Skeletal muscle tissue (tissue), 4 donors: ENCODE results near the gene TSKU. TPM values are rescaled to one million over a fixed set of nuclear protein-coding genes. Genes with fewer than 3 reads are reported as not detected.
A peak's percentile ranks its signal among the peaks of the same experiment; 100 is the strongest.

Experiments
- H3K27ac ChIP-seq: one replicate; pipeline ENCODE4 v1.7.0; 2013; ENCODE audit warnings: mild to moderate bottlenecking, low read depth, low read length, inconsistent platforms
- H3K27me3 ChIP-seq, 3 donors: one replicate each; pipeline ENCODE4 v1.7.0; 2013; ENCODE audit warnings: low read length in 3 of 3; ENCODE audit not compliant: control insufficient read depth in 3 of 3, insufficient read depth in 3 of 3
- H3K36me3 ChIP-seq, 3 donors: one replicate each; pipeline ENCODE4 v1.7.0; 2013; ENCODE audit warnings: low read length in 3 of 3; ENCODE audit not compliant: control insufficient read depth in 3 of 3, insufficient read depth in 3 of 3
- H3K4me1 ChIP-seq, 3 donors: one replicate each; pipeline ENCODE4 v1.7.0; 2013; ENCODE audit warnings: low read length in 3 of 3, mild to moderate bottlenecking in 3 of 3; ENCODE audit not compliant: control insufficient read depth in 3 of 3, insufficient read depth in 3 of 3
- H3K4me3 ChIP-seq, 3 donors: one replicate each; pipeline ENCODE4 v1.7.0; 2013; ENCODE audit warnings: low read length in 3 of 3
- H3K9ac ChIP-seq, 3 donors: one replicate each; pipeline ENCODE4 v1.7.0; 2013; ENCODE audit warnings: low read length in 3 of 3, mild to moderate bottlenecking in 3 of 3, moderate library complexity in 2 of 3, low read depth in 1 of 3
- H3K9me3 ChIP-seq, 3 donors: one replicate each; pipeline ENCODE4 v1.7.0; 2013; ENCODE audit warnings: low read length in 3 of 3; ENCODE audit not compliant: control insufficient read depth in 3 of 3
- total RNA-seq: library from RNA; depleted of rRNA; stranded (reverse); fragments of >200 nt; gene quantifications from one replicate; pipeline ENCODE4 v1.2.3, GENCODE V29; 2014
- donor health status: Osteomylitis.

TSKU gene
- total RNA-seq, 1 donor from 2014 or later = 6.8 TPM

DNA sequence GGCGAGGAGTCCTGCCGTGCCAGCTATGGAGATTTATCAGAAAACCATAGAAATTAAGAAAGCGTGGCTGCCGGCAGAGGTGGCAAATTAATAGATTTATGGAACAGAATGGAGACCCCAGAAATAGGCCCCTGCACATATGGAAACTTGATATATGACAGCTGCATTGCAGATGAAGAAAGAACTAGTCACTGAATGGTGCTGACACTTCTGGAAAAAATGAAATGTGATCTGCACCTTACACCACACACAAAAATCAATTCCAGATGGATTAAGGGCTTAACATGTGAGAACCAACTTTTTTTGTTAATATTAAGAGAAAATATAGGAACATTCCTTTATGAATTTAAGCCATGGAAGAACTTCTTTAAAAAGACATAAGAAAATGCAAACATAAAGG is 40.3 kb upstream of the TSKU start:
- Histone ChIP-seq H3K36me3 (no peaks in the 10 kb centered on the region), H3K4me3 (no peak overlapping the region), H3K27ac (no peak overlapping the region), H3K4me1 (peaks cover 2 to 3% (median 3%) of the 10 kb centered on the region in 3 donors), H3K9ac (peak overlapping the region in 1 of 3 donors; percentile 8), H3K27me3 (no peaks in the 10 kb centered on the region), H3K9me3 (no peaks in the 10 kb centered on the region)

GRCh38 chr11:76744186-76745043 is 38.7 kb upstream of the TSKU start:
- H3K4me1 ChIP-seq = peaks cover 2 to 3% (median 3%) of the 10 kb centered on the region in 3 donors

DNA sequence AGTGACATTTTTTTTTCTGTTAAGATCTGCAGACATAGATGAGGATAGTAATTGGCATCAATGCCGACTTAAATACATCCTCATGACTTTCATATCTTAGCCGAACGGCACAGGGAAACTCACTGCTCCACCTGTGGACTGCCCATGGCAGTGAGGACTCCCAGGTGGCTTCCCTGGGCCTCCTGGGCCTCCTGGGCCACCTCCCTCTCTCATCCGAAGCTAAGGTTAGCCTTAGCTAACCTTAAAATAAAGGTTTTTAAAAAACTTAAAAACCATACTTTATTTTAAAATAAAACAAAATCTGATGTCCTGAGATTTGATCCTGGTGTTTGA is 38.1 kb upstream of the TSKU start:
- Histone ChIP-seq H3K9me3 (no peaks in the 10 kb centered on the region), H3K36me3 (no peaks in the 10 kb centered on the region), H3K4me1 (peaks cover 2 to 3% (median 3%) of the 10 kb centered on the region in 3 donors), H3K9ac (peak overlapping the region in 1 of 3 donors; percentile 16), H3K27me3 (no peaks in the 10 kb centered on the region), H3K4me3 (no peak overlapping the region), H3K27ac (no peak overlapping the region)

More at GRCh38 chr11:76744186-76745043, 38.7 kb upstream of the TSKU start:
- Histone ChIP-seq H3K27ac (no peak overlapping the region), H3K36me3 (no peaks in the 10 kb centered on the region), H3K9ac (peak overlapping the region in 1 of 3 donors; percentile 16), H3K27me3 (no peaks in the 10 kb centered on the region), H3K4me3 (no peak overlapping the region), H3K9me3 (no peaks in the 10 kb centered on the region)

DNA sequence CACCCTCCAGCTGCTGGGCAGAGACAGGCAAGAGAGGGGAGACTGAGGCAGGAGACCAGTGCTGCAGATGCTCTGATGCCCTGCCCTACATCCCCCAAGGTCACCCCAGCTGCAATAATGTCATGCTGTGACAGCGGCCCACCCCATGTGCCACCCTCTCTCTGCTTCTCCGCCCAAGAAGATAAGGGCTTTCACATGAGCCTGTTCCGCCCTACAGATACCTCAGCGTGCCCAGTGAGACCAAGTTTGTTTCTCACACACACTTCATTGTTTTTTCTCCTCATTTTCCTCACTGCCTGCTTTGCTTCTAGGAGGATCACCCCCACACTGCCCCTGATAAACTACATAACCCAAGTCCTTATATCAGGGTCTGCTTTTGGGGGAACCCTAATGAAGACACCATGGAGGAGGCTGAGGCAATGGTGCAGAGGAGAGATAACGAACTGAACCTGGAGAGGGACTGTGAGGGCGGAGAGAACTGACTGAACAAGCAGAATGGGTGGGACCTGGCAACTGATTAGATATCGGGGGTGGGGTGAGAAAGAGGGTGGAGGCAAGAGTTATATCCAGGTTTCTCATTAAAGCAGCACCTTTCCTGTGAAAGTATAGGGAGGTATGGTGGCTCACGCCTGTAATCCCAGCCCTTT is 37.5 kb upstream of the TSKU start:
- H3K9me3 ChIP-seq = no peaks in the 10 kb centered on the region
- peaks cover 2 to 3% (median 3%) of the 10 kb centered on the region in 3 donors for H3K4me1 ChIP-seq
- H3K9ac ChIP-seq = no peak overlapping the region
- H3K36me3 ChIP-seq = no peaks in the 10 kb centered on the region
- no peaks in the 10 kb centered on the region for H3K27me3 ChIP-seq
- H3K4me3 ChIP-seq = no peak overlapping the region
- no peak overlapping the region for H3K27ac ChIP-seq

DNA sequence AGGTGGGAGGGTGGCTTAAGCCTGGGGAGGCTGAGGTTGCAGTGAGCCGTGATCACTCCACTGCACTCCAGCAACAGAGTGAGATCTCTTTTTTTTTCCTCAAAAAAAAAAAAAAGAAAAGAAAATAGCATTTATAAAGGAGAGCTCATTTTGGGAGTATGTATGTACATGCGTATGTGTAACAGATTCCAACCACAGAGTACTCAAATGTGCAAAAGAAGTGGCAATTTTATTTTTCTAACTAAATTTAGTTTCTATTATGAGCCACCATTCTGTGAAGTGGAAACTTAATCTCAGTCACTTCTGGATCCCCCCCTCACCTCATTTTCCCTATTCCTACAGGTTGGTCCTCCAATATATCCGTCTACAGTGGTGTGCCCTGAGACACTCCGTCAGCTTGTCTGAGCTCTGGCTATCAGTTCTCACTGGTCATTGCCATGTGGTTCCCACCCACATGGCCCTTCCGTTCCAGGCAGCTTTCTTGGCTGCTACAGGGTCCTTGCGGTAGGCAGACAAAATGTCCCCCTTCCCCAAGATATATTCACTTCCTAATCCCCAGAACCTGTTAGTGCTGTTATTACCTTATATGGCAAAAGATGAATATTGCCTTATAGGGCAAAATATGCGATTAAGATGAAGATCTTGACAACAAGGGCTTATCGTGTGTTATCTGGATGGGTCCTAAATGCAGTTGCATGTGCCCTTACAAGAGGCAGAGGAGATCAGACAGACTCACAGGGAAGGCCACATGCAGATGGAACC is 35.8 kb upstream of the TSKU start:
- H3K9me3 ChIP-seq = no peaks in the 10 kb centered on the region
- H3K9ac ChIP-seq = no peak overlapping the region
- H3K36me3 ChIP-seq = no peaks in the 10 kb centered on the region
- H3K4me1 ChIP-seq = peaks cover 3 to 5% (median 3%) of the 10 kb centered on the region in 3 donors
- no peak overlapping the region for H3K4me3 ChIP-seq
- H3K27me3 ChIP-seq = peaks cover 0 to 2% (median 0%) of the 10 kb centered on the region in 3 donors
- H3K27ac ChIP-seq = no peak overlapping the region

DNA sequence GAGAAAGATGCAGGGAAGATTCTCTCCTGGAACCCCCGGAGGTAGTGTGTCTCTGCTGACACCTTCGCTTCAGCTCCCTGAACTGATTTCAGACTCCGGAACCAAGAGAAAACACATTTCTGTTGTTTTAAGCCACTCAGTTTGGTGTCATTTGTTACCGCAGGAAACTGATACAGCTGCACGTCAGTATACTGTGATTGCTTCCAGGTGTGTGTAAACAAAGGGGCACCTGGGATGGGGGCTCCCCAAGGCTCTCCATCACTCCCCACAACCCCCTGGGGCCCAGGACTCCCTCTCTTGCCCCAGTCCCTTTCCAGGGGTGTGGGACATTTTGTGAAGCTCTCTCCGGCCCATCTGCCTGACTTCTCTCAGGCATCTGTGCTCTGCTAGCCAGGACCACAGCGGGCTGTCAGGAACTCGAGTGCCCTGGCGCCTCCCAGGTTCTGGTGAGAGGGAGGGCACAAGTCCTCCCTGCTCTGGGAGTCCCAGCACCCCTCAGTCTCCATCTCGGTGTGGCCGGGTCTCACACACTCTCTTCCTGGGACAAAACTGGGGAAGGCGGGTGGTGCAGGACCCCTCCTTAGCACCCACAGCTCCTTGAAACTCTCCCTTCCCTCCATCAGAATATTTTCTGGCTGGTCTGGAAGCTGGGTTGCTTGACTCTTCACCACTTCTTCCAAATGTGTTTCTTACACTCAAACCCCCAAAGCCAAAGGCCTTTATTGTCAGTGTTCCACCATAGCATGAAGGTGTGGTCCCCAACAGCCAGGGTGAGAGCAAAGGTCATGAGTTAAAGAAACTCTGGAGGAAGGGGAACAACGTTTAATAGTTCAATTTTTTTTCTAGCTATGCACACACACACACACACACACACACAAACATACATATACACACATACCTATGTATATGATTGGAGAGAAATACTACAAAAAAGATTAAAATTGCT is 35.0 kb upstream of the TSKU start:
- Histone ChIP-seq H3K9ac (no peak overlapping the region), H3K36me3 (no peaks in the 10 kb centered on the region), H3K4me3 (no peak overlapping the region), H3K27ac (no peak overlapping the region), H3K27me3 (peaks cover 0 to 2% (median 0%) of the 10 kb centered on the region in 3 donors), H3K4me1 (peaks cover 4 to 12% (median 5%) of the 10 kb centered on the region in 3 donors), H3K9me3 (no peaks in the 10 kb centered on the region)

DNA sequence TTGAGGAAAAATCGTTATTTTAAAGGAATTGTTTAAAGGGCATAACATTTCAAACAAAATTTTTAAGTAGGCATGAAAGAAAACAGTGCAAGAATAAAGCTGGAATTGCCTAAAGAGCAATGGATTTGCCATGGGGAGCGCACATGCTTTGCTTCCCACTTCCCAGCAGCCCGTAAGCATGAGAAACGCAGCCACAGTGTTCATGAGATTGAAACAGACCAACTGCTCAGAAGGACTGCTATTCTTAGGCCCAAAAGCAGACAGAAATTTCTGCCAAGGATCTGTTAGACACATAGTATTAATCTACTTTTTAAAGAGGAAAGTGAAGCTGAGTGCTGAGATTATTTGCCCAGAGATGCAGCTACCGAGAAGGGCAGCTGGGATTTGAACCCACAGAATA is 34.2 kb upstream of the TSKU start:
- H3K36me3 ChIP-seq = no peaks in the 10 kb centered on the region
- no peaks in the 10 kb centered on the region for H3K9me3 ChIP-seq
- peaks cover 5 to 13% (median 7%) of the 10 kb centered on the region in 3 donors for H3K4me1 ChIP-seq
- H3K27ac ChIP-seq = no peak overlapping the region
- H3K9ac ChIP-seq = no peak overlapping the region
- H3K4me3 ChIP-seq = no peak overlapping the region
- peaks cover 0 to 2% (median 0%) of the 10 kb centered on the region in 3 donors for H3K27me3 ChIP-seq

GRCh38 chr11:76750067-76750466 is 33.1 kb upstream of the TSKU start:
- Histone ChIP-seq H3K27ac (no peak overlapping the region), H3K4me3 (no peak overlapping the region), H3K27me3 (peaks cover 0 to 2% (median 0%) of the 10 kb centered on the region in 3 donors), H3K9me3 (no peaks in the 10 kb centered on the region), H3K36me3 (no peaks in the 10 kb centered on the region), H3K4me1 (peaks cover 5 to 13% (median 7%) of the 10 kb centered on the region in 3 donors), H3K9ac (no peak overlapping the region)

DNA sequence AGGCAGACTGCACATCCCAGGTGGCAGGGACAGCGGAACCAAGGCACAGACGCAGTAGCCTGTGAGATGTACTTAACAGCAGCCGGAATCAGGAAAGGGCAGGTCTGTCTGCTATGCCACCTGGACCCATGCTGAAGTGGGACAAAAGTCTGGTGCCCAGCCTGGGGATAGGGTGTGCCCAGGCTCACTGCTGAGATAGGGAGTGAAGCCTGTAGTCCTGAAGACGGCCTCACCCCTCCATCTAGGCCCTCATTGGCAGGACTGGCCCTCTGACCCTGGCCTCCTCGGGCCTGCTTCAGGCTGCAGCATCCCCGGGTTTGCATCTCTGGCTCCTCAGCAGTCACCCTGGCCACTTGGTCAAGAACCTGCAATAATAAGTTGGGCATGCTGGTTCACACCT is 32.4 kb upstream of the TSKU start:
- Histone ChIP-seq H3K9me3 (no peaks in the 10 kb centered on the region), H3K4me1 (peaks cover 5 to 13% (median 7%) of the 10 kb centered on the region in 3 donors), H3K27ac (no peak overlapping the region), H3K4me3 (no peak overlapping the region), H3K9ac (no peak overlapping the region), H3K36me3 (no peaks in the 10 kb centered on the region), H3K27me3 (peaks cover 0 to 2% (median 0%) of the 10 kb centered on the region in 3 donors)
